ENCODE results near the gene UBE2L6. TPM values are rescaled to one million over a fixed set of nuclear protein-coding genes. Genes with fewer than 3 reads are reported as not detected.
A peak's percentile ranks its signal among the peaks of the same experiment; 100 is the strongest.

The UBE2L6 gene
- total RNA-seq, 1 donor from 2014 or later = 69.2 TPM

DNA sequence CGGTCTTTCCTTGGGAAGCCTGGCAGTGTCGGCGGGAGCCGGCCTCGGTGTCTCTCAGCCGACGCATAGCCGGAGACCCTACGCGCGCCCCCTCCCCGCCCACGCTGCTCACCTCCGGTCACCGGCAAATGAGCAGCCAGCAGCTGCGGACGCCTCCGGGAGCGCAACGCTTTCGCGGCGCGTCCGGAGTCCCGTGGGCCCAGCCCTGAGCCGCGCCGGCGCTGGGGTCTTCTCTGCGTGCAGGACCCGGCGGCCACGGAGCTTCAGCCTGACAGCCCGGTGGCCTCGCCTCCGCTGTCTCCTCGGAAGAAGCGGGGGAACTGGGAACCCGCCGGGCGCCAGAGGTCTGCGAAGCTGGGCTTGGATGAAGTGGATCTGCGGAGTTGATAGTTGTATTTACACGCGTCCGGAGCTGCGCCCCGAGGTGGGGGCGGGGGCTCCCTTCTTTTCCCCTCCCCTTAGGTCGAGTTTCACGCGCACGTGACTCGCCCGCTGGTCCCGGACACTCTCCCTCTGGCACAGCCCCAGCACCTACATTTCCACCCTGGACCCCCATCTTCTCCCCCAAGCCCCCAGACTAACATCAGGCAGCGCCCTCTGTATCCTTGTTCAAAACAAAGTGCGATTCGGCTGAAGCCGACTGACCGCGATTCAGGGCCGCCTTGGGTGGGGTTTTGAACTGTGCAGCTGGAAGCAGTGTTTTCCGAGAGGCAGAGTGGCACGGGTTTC is 52.0 kb downstream of the UBE2L6 start, which contains the start of gene SLC43A1:
Gene SLC43A1 (minus strand): TSS at position 371 of the 729 bp plus-strand sequence. CDS start 1,591 bp downstream, outside the sequence.
- H3K4me1 Mint-ChIP-seq = peaks cover 43% of the 10 kb centered on the region
- peaks cover 4% of the 10 kb centered on the region for H3K36me3 Mint-ChIP-seq (ENCODE audit: low read depth)
- ATAC-seq (ENCODE audit: low read depth) (peak; percentile 29), DNase-seq (peak; percentile 27)
- peak within 1 kb of the TSS; percentile 97 for H3K4me3 Mint-ChIP-seq
- H3K27ac Mint-ChIP-seq = peak within 1 kb of the TSS; percentile 80
- CTCF ChIA-PET = interaction anchor here (1.4 to 6.7 kb wide), 6 partner anchors 11 to 126 kb away, joined by 3 to 45 read pairs (median 14); no protein-coding TSS in a partner anchor
- intact Hi-C loops (cut with micrococcal nuclease) = loop anchor here (1.0 to 10.0 kb wide), 5 partner anchors 8 to 1639 kb away; partner anchors contain the start of gene TIMM10
- H3K27me3 Mint-ChIP-seq = no peaks in the 10 kb centered on the region
- H3K9me3 Mint-ChIP-seq = no peaks in the 10 kb centered on the region
- POLR2A ChIA-PET = interaction anchor here (0.6 to 3.6 kb wide), 10 partner anchors 11 to 190 kb away, joined by 3 to 18 read pairs (median 4); partner anchors contain the start of gene TNKS1BP1
- TF ChIP-seq, protein P1, sequence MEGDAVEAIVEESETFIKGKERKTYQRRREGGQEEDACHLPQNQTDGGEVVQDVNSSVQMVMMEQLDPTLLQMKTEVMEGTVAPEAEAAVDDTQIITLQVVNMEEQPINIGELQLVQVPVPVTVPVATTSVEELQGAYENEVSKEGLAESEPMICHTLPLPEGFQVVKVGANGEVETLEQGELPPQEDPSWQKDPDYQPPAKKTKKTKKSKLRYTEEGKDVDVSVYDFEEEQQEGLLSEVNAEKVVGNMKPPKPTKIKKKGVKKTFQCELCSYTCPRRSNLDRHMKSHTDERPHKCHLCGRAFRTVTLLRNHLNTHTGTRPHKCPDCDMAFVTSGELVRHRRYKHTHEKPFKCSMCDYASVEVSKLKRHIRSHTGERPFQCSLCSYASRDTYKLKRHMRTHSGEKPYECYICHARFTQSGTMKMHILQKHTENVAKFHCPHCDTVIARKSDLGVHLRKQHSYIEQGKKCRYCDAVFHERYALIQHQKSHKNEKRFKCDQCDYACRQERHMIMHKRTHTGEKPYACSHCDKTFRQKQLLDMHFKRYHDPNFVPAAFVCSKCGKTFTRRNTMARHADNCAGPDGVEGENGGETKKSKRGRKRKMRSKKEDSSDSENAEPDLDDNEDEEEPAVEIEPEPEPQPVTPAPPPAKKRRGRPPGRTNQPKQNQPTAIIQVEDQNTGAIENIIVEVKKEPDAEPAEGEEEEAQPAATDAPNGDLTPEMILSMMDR (IDR thresholded peaks at IDR 0.05) = no peak

DNA sequence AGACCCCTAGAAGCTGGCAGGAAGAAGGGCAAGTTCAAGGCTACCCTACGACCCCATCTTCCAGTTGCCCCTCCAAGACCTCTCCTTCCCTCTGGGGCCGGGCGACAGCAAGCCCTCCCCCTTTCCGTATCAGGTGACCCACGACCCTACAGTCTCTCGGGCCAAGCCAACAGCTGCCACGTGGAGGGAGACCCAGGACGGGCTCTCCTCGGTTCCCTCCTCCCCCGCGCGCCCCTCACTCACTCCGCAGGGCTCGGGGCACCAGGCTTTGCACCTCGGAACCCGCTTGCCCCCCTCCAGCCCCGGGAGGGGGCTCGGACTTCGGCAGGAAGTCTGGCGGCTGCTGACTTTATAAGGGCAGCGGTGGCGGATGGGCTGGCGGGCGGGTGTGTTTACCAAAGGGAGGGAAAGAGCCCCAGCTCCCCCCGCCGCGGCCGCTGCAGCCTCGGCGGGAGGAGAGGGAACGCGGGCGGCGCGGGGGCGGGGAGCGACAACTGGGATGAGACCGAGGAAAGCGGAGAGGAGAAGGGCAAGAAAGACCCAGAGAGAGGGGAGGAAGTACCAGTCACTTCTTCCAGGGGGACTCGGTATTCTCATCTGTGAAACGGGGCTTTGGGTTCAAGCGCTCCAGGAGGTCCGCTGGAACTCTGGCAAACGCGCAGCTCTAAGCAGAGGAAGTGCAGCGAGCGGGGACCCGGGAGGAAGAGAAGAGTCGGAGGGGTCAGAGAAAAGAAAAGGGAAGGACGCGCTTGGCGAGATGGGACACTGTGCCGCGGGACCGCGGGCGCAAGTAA is 52.7 kb downstream of the UBE2L6 start:
- H3K36me3 Mint-ChIP-seq (ENCODE audit: low read depth) = peaks cover 4% of the 10 kb centered on the region
- intact Hi-C loops (cut with micrococcal nuclease) = loop anchor here (1.0 to 10.0 kb wide), 7 partner anchors 7 to 1640 kb away; partner anchors contain the start of gene TIMM10

DNA sequence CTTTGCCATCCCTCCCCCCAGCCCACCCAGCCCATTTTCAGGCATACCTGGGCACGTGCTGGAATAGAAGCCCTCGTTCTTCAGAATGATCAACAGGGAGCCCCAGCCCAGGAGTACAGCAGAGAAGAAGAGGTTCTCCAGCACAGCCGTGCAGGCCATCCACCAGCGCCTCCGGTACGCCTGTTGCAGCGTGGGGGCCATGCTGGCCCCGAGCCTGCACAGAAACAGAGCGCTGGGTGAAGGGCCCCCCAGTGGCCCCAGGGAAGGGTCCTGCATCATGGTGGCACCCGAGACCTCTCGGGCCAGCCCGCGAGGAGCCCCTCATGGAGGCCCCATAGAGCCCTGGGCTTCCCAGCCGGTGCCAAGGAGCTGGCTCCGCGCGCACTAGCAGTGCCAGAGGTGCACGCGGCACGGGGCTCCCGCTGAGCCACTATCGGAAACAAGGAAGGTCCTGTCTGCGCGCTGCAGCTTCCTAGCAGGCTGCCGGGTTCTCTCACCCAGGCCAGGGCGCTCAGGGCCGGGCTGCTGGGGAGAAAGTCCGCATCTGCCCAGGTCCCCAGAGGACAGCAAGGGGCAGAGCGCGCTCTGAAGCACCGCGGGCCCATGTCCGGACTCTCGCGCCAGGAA is 53.4 kb downstream of the UBE2L6 start:
- intact Hi-C loops (cut with micrococcal nuclease) = loop anchor here (1.0 to 10.0 kb wide), 4 partner anchors 15 to 1641 kb away; no protein-coding TSS in a partner anchor
- POLR2A ChIA-PET = interaction anchor here (0.7 to 3.6 kb wide), 6 partner anchors 12 to 189 kb away, joined by 3 to 18 read pairs (median 5); partner anchors contain the start of gene TNKS1BP1

More for the DNA sequence above, 52.7 kb downstream of the UBE2L6 start:
- peaks cover 43% of the 10 kb centered on the region for H3K4me1 Mint-ChIP-seq
- ChIA-PET POLR2A (interaction anchor here (0.6 to 3.6 kb wide), 12 partner anchors 12 to 189 kb away, joined by 3 to 18 read pairs (median 4); partner anchors contain the start of gene TNKS1BP1), CTCF (interaction anchor here (1.4 to 6.7 kb wide), 6 partner anchors 12 to 126 kb away, joined by 3 to 45 read pairs (median 9); no protein-coding TSS in a partner anchor)
- TF ChIP-seq, protein P1 (IDR thresholded peaks at IDR 0.05) = no peak
- H3K27me3 Mint-ChIP-seq = no peaks in the 10 kb centered on the region
- DNase-seq = peak; percentile 46
- peak overlapping the region; percentile 97 for H3K4me3 Mint-ChIP-seq
- ATAC-seq (ENCODE audit: low read depth) = peak; percentile 45
- peak overlapping the region; percentile 80 for H3K27ac Mint-ChIP-seq
- no peaks in the 10 kb centered on the region for H3K9me3 Mint-ChIP-seq

GRCh38 chr11:57513452-57513795 is 54.0 kb downstream of the UBE2L6 start:
- no peak overlapping the region for H3K27ac Mint-ChIP-seq
- ATAC-seq (ENCODE audit: low read depth) = no peak
- no peak for DNase-seq
- peaks cover 4% of the 10 kb centered on the region for H3K36me3 Mint-ChIP-seq (ENCODE audit: low read depth)
- H3K4me1 Mint-ChIP-seq = peaks cover 38% of the 10 kb centered on the region
- no peaks in the 10 kb centered on the region for H3K27me3 Mint-ChIP-seq
- ChIA-PET POLR2A (interaction anchor here (0.5 to 3.6 kb wide), 3 partner anchors 21 to 101 kb away, joined by 4 to 18 read pairs (median 4); no protein-coding TSS in a partner anchor), CTCF (interaction anchor here (1.2 to 6.7 kb wide), 5 partner anchors 13 to 57 kb away, joined by 3 to 45 read pairs (median 6); no protein-coding TSS in a partner anchor)
- intact Hi-C loops (cut with micrococcal nuclease) = loop anchor here (10.0 kb wide), 1 partner anchor 1641 kb away; no protein-coding TSS in a partner anchor
- H3K4me3 Mint-ChIP-seq = peak overlapping the region; percentile 67
- H3K9me3 Mint-ChIP-seq = no peaks in the 10 kb centered on the region
- TF ChIP-seq, protein P1 (IDR thresholded peaks at IDR 0.05) = no peak

More for the DNA sequence above, 53.4 kb downstream of the UBE2L6 start:
- DNase-seq (peak; percentile 36), ATAC-seq (ENCODE audit: low read depth) (peak; percentile 33)
- H3K36me3 Mint-ChIP-seq (ENCODE audit: low read depth) = peaks cover 4% of the 10 kb centered on the region
- no peaks in the 10 kb centered on the region for H3K27me3 Mint-ChIP-seq
- TF ChIP-seq, protein P1 (IDR thresholded peaks at IDR 0.05) = no peak
- no peak overlapping the region for H3K27ac Mint-ChIP-seq
- peaks cover 43% of the 10 kb centered on the region for H3K4me1 Mint-ChIP-seq
- CTCF ChIA-PET = interaction anchor here (1.4 to 6.7 kb wide), 6 partner anchors 13 to 127 kb away, joined by 3 to 45 read pairs (median 9); no protein-coding TSS in a partner anchor
- peak overlapping the region; percentile 97 for H3K4me3 Mint-ChIP-seq
- H3K9me3 Mint-ChIP-seq = no peaks in the 10 kb centered on the region
